Mammary epithelial cell (primary cell): ENCODE results near the gene KRTAP3-1.

ENCODE experiments used
- EZH2 ChIP-seq: IDR thresholded peaks from 2 replicates; pipeline ENCODE4 v1.6.1; 2012; ENCODE audit warnings: low read length, inconsistent platforms, borderline replicate concordance
- TF ChIP-seq, protein P1 (sequence below), 2 donors: IDR thresholded peaks in 1 of 2; conservative IDR thresholded peaks in 1 of 2; 2 replicates each; pipeline ENCODE4 v1.5.1; 2011 to 2012; ENCODE audit warnings: inconsistent platforms in 2 of 2, low read length in 2 of 2, mild to moderate bottlenecking in 2 of 2, control low read depth in 1 of 2, low read depth in 1 of 2; ENCODE audit not compliant: insufficient read depth in 1 of 2; ENCODE audit errors: extremely low read depth in 1 of 2

DNA sequence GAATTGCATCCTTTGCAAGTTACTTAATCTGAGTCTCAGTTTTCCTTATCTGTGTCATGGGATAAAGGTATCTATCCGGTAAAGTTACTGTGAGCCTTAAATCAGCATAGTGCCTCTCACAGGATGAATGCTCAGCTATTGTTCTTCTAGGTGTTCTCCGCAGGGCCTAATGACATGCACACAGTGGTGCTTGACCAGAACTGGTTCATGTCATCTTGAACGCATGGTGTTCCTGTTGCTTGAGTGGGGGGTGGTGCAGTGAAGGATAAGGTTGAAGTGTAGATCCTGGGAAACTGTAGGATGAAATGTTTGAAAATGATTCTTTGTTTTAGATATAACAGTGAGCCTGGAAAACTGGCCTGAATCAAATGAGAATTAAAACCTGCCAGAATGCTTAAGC is 28.8 kb downstream of the KRTAP3-1 start:
- TF ChIP-seq, protein P1, sequence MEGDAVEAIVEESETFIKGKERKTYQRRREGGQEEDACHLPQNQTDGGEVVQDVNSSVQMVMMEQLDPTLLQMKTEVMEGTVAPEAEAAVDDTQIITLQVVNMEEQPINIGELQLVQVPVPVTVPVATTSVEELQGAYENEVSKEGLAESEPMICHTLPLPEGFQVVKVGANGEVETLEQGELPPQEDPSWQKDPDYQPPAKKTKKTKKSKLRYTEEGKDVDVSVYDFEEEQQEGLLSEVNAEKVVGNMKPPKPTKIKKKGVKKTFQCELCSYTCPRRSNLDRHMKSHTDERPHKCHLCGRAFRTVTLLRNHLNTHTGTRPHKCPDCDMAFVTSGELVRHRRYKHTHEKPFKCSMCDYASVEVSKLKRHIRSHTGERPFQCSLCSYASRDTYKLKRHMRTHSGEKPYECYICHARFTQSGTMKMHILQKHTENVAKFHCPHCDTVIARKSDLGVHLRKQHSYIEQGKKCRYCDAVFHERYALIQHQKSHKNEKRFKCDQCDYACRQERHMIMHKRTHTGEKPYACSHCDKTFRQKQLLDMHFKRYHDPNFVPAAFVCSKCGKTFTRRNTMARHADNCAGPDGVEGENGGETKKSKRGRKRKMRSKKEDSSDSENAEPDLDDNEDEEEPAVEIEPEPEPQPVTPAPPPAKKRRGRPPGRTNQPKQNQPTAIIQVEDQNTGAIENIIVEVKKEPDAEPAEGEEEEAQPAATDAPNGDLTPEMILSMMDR (conservative IDR thresholded peaks at IDR 0.05 in 1 of 2, IDR thresholded peaks at IDR 0.05 in 1 of 2; ENCODE audit: extremely low read depth in 1 of 2, insufficient read depth in 1 of 2, low read depth in 1 of 2, low read length in 2 of 2): no peak
- no peak for TF ChIP-seq EZH2
